CD4-positive, alpha-beta T cell treated with Interleukin-4 for 4 hours (primary cell): ENCODE data around the gene ZNF18.
A peak's percentile ranks its signal among the peaks of the same experiment; 100 is the strongest.

Experiments
- DNase-seq: peaks from one replicate; pipeline ENCODE4 v3.0.0-alpha.2; 2020

The ZNF18 gene, protein sequence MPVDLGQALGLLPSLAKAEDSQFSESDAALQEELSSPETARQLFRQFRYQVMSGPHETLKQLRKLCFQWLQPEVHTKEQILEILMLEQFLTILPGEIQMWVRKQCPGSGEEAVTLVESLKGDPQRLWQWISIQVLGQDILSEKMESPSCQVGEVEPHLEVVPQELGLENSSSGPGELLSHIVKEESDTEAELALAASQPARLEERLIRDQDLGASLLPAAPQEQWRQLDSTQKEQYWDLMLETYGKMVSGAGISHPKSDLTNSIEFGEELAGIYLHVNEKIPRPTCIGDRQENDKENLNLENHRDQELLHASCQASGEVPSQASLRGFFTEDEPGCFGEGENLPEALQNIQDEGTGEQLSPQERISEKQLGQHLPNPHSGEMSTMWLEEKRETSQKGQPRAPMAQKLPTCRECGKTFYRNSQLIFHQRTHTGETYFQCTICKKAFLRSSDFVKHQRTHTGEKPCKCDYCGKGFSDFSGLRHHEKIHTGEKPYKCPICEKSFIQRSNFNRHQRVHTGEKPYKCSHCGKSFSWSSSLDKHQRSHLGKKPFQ

DNA sequence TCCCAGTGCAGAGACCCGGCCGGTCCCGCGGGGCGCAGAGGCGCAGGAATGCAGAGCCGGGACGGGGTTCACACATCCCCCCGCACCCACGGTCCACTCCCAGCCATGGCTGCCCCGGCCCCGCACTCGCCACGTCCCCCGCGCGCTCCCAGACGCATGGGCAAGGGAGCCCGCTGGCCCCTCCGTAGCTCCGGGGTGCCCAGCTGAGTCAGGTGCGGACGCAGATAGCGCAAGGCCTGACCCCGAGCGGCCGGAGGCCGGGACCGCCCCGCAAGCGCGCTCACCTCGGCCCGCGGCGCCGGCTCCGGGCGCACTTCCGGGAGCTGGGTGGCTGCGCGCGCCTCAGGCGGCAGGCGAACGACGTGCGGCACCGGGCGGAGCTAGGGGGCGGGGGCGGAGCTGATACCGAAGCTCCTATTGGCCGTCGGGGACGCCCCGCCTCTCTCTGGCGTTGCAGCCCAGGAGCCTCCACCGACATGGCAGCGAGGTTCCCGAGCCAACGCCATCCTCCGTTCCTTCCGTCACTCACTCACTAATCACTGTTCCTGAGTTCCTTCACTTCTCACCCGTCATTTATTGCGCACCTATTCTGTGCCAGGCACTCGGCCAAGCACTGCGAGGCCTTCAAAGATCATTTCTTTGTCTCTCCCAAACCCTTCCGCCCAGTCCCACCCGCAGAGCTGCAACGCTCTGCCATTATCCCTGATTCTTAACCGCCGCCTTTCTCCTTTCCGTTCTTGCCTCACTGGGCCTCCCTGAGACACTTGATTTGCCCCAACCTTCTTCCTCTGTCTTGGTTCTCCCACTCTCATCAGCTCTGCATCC, at the start of gene ZNF18:
TSS of gene ZNF18 (minus strand) at position 329 of the 825 bp plus-strand sequence. CDS start 4,646 bp downstream, outside the sequence.
- DNase-seq: peak; percentile 92

DNA sequence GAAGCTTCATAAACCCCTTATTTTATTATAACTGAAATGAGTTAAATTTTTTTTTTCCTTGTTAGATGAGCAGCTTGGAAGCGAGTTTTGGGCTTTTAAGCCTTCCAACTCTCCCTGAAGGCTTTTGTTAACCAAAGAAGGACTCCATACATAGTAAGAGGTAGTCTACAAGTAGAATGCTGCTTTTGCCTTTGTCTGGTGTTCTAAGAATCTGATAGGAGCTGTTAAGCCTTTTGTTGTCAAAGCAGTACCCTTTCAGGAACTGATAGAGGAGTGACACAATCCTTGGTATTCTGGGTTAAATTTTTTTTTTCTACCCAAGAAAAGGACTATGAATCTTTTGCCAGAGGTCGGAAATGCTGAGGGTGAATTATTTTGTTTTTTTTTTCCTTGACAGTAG, 49.5 kb upstream of the ZNF18 start:
- no peak for DNase-seq

DNA sequence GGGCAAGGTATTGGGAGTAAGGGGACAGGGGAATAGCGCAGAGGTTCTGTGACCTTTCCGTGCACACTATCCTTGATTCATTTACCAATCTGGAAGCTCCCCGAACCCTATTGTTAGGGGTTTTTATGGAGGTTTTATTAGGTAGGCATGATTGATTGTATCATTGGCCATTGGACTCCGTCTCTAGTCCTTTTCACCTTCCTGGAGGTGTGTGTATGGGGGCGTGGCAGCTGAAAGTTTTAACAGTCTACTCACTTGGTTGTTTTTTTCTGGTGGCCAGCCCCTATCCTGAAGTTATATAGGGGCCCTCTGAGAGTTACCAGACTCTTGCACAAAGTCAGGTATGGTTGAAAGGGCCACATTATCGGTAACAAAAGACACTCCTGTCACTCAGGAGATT, 46.4 kb upstream of the ZNF18 start:
- no peak for DNase-seq

DNA sequence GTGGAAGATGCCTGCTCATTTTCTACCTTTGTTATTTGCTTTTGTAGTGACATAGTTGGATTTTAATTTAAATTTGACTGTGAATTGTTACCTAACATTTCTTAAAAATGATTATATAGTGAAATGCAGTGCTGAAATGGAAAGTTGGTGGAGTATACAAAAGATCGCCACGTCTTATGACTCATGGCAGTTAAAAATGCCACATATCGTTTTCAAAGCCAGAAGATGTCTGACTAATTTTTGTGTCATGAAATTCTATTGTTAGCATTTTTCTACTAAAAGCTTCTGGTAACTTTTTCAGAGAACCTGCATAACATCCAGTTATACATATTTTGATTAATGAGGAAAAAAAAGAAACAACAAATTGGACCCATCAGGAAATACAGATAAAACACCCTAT, 44.0 kb upstream of the ZNF18 start:
- no peak for DNase-seq

DNA sequence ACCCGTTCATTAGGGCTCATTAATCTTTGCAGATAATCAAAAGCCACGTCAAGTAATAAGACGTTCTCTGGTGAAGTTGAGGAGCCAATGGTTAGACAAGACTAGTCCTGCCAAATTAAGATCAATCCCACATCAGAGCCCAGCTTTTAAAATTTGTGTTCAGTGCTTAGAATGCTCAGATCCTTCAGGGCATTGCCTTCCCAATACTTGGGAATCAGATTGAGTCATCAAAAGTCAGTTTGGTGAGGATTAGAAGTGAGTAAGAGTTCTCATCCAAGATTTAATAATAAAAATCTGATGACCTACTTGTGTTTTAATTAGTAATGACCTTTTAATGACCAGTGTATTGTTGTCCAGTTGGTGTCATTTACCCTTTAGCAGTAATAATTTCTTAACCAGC, 43.2 kb upstream of the ZNF18 start:
- DNase-seq: no peak

DNA sequence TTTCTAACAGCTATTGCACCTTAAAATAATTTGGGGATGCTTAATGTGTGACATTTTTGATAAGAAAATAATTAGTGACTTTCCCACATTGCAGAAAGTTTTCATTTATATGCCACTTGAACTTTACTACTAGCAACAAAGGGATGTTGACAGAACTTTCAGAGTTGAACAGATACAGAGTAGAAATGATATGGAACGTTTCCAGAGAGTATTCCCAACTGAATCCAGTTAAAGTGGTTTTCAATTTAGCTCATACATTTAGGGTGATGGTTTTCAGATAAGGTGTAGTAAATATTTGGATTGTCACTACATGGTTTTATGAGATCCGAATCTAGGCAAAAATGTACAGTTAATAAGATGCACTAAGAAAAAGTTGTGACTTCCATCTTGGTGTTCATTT, 40.7 kb upstream of the ZNF18 start:
- no peak for DNase-seq

DNA sequence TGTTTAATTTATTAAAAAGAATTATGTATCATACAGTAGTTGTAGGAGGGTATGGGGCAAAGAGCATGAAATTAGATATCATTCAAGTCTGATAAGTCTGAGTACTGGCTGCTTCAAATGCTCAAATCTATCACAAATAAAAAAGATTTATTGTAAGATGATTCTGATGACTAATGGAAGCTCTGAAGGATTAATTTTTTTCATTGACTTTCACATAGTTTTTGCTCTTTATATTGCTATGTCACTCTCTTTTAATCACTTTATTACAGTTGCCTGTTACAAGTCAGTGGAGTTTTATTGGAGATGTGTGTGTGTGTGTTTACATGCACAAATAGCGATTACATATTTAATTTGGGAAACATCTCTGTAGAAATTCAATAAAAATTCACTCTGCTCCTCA, 38.4 kb upstream of the ZNF18 start:
- no peak for DNase-seq

DNA sequence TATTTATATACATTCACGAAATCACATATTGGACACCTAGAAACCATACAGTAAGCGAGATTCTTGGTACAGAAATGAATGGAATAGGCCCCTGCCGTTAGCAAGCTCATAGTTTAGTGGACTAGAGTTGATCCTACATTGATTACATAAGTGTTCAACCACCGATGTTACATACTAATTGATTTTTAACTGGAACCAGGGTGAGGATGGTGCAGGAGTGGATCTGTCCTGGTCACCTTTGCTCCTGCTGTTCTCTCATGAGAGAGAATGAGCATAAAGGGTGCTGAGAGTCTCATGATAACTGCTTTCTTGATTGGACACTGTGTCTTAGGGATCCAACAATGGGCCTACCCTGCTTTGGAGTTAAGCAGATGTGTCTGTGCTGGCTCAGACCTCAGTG, 37.3 kb upstream of the ZNF18 start:
- no peak for DNase-seq

DNA sequence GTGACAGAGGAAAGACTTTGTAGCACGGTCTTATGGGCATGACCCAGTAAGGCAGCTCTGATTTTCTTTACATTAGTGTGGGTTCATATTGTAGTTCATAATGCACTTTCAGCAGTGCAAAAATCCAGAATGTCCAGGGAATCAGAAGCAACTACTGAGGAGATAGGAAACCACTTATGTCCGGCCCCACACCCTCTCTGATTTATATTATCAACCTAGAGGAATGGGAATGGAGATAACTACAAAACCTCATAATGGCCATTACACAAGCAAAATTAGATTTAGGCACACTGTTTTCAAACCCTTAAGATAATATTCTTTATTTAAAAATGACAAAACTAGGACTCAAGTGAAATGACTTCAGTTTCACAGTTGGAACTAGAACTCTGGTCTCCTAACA, 31.3 kb upstream of the ZNF18 start:
- DNase-seq: no peak

DNA sequence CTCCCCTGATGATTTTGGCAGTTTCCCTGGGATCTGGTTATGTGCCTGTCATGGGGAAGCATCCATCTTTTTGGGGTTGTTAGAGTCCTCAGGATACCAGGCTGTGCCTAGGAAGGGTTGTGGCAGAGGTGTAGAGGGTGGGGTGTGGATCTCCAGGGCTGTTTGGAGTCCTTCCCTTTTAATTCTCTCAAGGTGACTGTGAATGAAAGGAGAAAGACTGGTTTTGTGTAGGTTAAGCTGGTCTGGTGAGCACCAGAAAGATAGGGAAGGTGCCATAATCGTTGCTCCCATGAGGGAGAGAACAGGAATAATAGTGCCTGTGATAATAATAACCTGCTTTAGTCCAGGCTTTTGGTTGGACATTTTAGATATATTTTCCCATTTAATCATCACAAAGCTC, 30.4 kb upstream of the ZNF18 start:
- no peak for DNase-seq

DNA sequence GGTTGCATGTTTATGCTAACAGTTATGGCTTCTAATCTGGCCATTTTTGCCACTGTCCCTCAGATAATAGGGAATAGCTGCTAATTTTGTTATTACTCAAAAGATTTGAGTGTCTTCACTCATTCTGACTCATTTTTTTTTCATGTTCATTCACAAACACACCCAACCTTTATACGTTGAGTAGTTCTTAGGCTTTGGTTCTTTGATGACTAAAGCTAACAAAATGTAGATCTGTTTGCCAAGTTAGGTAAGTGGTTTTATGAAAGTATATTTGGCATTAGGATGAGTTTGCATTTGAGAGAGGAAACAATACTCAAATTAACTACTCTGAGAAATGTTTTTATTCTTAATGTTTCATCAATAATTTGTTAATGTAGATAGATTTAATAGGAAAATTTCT, 27.1 kb upstream of the ZNF18 start:
- no peak for DNase-seq

DNA sequence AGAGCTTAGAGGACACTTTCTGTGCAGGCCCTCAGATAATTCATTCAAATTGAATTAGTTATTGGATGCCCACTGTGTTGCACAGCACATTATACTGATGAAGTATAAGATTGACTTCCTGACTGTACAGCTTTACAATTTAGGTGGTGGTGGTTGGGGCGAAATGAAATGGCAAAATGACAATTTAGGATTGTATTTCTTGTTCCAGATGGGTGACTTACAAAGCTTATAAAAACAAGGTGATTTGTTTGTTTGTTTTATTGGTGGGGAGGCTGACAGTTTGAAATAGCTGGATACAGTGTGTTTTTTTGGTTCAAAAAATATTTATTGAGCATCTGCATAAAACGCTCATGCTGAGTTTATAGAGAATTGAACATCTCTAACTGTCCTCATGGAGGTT, 25.0 kb upstream of the ZNF18 start:
- DNase-seq: no peak

DNA sequence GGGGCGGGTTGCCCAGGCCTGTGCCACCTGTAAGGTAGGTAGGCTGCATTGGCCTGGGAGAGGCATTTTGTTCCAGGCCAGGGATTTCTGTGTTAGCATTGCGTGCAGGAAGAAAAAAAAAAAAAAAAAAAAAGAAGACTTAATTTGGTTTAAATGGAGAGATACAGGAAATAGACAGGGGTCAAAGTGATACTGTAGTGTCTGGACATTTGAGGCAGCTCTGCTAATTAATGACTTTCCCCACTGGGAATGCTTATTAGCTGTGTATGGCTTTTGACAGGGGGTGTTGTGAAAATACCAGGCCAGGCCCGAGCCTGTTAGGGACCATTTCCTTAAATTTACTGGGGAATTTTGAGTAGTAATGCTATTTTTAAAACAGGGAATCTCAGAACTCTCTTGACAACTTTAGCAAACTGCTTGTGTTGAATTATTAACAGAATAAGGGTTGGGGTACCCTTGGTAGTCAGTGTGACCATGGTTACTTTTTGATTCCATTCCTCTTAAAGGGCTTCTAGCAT, 24.4 kb upstream of the ZNF18 start:
- no peak for DNase-seq

DNA sequence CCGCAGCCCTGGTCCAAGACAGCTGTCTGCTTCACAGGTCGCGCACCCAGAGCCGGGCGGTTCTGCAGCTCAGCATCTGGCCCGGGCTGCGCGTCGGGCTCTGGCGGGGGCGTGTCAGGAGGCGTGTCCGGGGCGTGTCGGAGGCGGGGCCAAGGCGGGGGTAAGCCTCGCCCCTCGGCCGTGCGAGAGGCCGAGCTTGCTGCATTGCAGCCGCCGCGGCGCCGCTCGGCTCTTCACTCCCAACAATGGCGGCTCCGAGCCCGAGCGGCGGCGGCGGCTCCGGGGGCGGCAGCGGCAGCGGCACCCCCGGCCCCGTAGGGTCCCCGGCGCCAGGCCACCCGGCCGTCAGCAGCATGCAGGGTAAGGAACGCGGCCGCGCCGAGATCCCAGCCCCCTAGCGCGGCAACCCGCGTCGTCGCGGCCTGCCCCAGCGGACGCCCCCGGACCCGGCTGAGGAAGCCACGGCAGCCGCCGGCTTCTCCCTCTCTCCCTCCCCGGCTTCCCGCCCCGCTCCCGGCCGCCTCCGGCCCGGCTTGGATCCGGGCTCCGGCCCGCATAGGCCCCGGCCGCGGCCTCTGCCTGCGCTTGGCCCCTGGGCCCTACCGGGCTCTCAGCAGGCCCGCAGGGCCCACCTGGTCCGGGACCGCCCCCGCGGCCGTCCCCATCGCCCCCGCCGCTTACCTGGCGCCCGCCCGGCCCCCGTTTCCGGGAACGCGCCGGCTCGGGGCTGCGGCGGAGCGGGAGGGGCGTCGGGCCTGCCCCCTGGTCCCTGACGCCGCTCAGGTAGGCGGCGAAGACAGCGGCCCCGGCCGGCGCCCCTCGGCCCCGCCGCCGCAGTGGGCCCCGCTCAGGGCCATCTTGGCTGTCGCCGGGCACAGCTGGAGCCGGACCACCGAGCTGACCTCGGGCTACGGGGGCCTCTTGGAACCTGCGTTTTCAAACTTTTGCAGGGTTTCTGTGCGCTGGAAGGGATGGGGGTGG, 23.7 kb upstream of the ZNF18 start, which contains the start of gene MAP2K4:
TSS of gene MAP2K4 (plus strand) at position 236 of the 981 bp plus-strand sequence. CDS start at position 246, 10 bp downstream.
- DNase-seq: peak; percentile 91

DNA sequence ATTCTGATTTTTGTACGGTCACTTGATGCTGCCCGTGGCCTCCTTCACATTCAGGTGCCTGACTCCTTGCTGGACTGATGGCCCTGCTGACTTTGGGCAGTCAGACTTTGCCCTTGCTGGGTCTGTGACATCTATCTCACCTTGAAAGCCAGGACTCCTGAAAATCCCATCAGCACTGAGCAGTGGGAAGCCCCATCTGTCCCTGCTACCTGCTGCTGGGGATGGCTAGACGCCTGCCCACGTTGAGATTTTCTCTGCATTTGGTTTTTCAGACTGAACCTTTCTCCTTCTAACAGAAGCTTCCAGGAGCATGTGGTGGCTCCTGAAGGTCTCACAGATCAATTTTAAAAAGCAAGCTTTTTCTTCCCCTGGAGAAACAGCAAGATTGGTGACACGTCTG, 10.2 kb upstream of the ZNF18 start:
- DNase-seq: no peak

DNA sequence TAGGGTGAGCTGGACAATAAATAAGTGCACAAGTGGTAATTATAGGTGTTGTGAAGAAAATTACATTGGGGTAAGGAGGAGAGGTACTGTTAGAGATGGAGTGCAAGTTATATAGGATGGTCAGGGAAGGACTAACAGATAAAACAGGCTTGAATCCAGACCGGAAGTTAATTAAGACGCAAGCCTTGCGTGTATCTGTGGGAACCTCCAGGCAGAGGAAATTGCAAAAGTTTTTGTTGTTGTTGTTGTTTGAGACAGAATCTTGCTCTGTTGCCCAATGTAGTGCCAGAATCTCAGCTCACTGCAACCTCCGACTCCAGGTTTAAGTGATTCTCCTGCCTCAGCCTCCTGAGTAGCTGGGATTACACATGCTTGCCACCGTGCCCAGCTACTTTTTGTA, 2.4 kb upstream of the ZNF18 start:
- no peak for DNase-seq

DNA sequence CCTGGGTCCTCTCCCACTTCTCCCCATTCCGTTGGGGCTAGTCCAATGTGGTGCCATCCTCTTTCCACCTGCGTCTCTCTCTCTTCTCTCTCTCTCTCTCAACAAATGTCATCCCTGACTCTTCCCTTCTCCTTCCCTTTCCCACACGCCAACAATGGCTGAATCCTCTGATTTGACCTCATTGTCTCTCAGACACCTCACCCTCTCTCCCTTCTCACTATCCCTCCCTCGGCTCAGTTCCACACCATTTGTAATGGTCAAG, 628 bp upstream of the ZNF18 start:
- DNase-seq: no peak

DNA sequence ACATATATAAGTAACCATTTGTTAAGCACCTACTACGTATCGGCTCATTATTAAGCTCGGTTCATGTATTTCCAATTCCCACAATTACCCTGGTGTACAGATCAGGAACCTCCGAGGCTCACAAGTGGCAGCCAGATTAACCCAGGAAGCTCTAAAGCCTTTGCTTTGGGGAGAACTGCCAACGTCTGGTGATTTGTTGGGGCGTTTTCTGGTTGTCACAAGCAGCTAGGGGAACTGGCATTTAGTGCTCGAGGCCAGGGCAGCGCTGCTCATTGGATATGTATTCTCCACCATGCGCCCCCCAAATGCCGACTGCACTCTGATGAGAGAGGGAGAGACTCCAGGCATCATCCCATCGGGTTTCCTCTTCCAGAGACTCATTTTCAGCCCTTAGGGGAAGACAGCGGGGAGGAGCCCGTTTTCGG, 541 bp downstream of the ZNF18 start:
- peak; percentile 40 for DNase-seq

DNA sequence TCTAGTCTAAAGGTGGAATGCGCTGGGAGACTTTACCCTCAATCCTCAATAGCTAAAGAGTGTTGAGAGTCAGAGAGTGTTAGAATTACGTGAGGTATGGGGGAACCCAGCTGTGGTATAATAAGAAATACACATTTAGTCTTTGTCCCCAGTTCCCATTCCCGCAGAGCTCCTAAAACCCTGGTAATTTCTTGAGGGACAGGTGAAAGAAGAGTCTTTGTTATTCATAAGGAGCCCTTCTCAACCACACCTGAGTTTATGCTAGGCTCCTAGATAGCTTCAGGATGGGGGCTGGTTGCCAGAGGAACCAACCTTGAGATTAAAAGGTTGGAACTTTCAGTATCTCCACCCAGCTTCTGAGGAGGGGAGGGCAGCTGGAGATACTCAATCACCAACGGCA, 5.8 kb downstream of the ZNF18 start:
- DNase-seq: no peak

DNA sequence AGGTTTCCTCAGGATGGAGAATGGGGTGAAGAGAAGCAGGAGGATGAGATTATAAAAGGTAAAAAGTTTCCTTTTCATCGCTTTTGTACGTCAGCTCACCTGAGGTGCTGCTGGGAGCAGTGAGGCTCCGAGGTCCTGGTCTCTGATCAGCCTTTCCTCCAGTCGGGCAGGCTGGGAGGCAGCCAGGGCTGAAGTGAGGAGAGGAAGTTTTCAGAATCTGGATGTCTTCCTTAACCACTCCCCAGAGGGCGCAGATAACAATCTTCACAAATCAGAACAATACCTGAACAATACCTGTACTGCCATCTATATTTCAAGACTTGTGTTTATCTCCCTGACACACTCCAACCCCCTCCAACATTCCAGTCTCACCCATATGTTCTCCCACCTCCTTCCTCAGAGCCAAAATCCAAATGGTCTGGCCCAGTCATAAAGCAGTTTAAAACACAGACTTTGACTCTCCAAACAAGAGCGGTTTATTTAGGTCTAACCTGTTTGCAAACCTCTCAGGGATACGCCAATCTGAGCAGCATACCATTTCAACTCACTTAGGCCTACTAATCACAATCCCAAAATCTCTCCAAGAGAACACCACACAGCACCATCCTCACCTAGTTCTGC, 6.8 kb downstream of the ZNF18 start:
- DNase-seq: no peak

DNA sequence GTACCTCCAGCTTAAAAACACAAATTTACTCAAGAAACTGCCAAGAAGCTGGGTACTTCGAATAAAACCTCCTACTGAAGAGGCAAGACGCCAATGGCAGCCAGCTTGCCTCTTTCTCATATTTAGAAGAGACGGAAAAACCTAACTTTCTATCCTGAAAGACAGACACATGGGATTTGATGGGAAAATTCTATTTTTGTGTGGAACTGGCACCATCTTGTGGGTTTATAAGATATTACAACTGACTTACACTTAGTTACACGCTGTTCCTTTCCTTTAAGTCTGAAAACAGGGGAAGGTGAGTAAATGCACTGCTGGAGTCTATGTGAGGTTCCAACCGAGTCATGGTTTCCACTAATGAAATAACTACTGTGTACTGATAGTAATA, 10.3 kb downstream of the ZNF18 start:
- no peak for DNase-seq
